Nasal cavity respiratory epithelium epithelial cell of viscerocranial mucosa (primary cell): Measurements from ENCODE around the gene GPR157. TPM values are rescaled to one million over a fixed set of nuclear protein-coding genes. Genes with fewer than 3 reads are reported as not detected.

Experiments used
- total RNA-seq: library from RNA; depleted of rRNA; stranded (reverse); fragments of >200 nt; gene quantifications from 2 replicates; pipeline ENCODE4 v1.2.3, GENCODE V29; 2014

Gene GPR157, protein sequence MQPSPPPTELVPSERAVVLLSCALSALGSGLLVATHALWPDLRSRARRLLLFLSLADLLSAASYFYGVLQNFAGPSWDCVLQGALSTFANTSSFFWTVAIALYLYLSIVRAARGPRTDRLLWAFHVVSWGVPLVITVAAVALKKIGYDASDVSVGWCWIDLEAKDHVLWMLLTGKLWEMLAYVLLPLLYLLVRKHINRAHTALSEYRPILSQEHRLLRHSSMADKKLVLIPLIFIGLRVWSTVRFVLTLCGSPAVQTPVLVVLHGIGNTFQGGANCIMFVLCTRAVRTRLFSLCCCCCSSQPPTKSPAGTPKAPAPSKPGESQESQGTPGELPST
- total RNA-seq = 45.1 and 48.9 TPM in 2 replicates

DNA sequence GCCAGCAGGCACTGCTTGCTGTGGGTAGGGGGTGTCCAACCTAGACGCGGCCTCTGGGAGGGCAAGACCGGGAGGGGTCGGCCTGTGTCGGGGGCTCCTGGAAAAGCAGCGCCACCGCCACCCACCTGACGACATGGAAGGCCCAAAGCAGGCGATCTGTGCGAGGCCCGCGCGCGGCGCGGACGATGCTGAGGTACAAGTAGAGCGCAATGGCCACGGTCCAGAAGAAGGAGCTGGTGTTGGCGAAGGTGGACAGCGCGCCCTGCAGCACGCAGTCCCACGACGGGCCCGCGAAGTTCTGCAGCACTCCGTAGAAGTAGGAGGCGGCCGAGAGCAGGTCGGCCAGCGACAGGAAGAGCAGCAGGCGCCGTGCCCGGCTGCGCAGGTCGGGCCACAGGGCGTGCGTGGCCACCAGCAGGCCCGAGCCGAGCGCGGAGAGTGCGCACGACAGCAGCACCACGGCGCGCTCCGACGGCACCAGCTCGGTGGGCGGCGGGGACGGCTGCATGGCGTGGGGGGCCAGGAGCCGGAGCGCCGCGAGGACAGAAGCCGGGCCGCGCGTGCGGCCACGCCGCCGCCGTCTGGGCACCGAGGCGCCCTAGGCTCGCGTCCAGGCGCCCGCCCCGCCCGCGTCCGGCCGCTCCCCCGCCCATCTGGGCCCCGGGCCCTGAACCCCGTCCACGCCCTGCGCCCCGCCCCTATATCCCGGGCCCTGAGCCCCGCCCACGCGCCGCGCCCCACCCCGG is at the start of gene GPR157:
Gene GPR157, minus strand, starts transcription at position 583 of the 746 bp plus-strand sequence. Its CDS starts 75 bp downstream, at position 508.

DNA sequence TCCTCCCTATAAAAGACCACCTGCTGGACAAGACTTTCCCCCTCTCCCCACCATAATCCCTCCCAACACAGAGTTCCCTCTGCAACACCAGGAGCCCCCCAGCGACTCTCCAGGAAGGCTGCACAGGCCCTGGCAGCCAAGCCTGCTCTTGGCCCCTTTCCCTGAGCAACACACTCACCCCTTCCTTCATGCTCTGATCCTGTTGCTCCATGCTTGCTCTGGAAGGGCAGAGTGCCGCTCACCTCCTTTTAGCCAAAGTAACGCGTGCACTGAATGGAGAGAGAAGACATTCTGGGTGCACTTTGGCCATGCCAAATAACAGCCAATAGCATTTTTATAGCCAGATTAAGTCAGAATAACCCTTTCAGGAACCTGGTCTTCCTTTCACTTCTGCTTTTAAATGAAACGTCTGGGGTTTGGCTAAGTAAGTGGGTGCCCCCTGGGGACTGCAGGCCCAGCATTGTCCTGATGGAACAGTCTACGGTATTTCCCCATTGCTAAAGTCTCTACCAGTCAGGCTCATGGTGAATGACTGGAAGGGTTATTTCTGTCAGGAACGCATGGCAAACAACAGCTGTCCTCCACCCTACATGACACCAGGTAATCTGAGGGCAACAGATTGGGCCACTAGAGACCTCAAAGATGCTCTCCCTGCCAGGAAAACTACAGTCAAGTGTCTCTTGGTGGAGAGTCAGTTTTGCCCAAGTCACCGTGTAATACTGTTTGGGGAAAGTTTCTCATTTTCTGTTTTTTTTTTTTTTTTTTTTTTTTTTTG is 59.4 kb downstream of the GPR157 start, which contains the start of gene SLC2A5:
Gene SLC2A5, minus strand, starts transcription at position 310 of the 775 bp plus-strand sequence. Its CDS starts 99 bp downstream, at position 211.

Other genes with a start within 250 kb of the GPR157 start
- gene CA6, start 183.2 kb downstream of the GPR157 start, total RNA-seq = not detected in 2 replicates
- not detected in 2 replicates for gene SLC2A7, start 102.7 kb downstream of the GPR157 start, total RNA-seq
- 0.34 and 0.50 TPM in 2 replicates for gene SLC2A5, start 59.5 kb downstream of the GPR157 start, total RNA-seq
- gene H6PD, start 105.7 kb upstream of the GPR157 start, total RNA-seq = 10.9 and 18.9 TPM in 2 replicates
- gene SPSB1, start 163.8 kb upstream of the GPR157 start, total RNA-seq = 30.8 and 45.7 TPM in 2 replicates